ENCODE measurements around the gene PLEKHA6. TPM values are rescaled to one million over a fixed set of nuclear protein-coding genes. Genes with fewer than 3 reads are reported as not detected.

PLEKHA6 gene
- total RNA-seq, 1 donor from 2014 or later: 18.9 TPM

DNA sequence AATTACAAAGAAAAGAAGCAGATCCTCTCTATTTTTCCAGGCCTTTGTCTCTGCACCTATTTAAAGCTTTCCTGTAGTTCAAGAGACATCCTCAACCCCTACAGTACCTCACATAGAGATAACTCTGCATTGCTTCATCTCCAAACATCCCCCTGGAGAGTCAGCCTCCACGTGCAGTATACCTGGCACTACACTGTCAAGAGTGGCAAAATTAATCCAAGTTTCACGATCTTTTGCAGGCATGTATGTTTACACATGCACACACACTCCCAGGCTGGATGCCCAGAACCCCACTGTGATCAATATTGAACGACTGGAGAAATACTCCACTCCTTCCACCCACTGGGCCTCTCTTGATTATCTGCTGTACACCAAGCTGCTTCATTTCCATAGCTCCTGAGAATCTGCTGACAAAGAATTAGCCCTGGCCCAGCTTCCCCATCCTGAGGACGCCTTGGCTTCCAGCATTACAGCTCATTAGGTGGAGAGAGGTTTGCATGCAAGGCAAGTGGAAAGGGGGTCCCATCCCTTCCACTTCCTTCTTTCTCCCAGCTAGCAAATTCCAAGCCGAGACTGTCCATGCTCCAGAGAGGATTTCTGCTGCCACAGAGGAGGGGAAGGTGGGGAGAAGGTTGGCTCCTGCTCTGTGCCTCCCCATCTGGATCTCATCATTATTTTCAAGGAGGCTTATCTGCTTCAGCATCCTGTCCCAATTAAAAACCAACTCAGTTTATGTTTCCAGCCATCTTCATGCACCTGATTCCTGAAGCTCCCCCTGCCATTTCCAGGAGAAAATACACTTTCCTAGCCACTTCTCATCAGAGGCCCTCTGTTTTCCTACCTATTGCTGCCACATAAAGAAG, 79.4 kb downstream of the PLEKHA6 start:
- DNase-seq (ENCODE audit: low spot score) (no peak), ATAC-seq (no peak)
- intact Hi-C loops (cut with DNase I): no loop called here

DNA sequence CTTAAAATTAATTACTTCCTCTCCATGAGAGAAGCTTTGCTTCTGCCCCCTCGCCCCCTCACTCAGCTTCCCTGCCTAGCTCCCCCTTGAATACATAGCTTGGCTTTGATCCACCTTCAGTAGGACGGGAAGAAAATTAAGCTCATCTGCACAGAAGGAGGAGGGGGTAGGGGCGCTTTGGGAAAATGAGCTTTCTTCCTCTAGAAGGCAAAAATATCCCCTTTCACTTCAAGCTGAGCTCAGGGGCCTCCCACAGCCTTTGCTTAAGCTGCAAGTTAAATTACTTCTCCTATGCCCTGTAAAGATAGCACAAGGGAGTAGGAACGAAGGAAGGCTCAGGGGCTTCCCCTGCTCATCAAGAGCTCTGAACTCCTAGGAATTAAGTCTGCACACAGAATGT, 80.8 kb downstream of the PLEKHA6 start:
- intact Hi-C loops (cut with DNase I): no loop called here
- ATAC-seq: no peak
- DNase-seq (ENCODE audit: low spot score): no peak

DNA sequence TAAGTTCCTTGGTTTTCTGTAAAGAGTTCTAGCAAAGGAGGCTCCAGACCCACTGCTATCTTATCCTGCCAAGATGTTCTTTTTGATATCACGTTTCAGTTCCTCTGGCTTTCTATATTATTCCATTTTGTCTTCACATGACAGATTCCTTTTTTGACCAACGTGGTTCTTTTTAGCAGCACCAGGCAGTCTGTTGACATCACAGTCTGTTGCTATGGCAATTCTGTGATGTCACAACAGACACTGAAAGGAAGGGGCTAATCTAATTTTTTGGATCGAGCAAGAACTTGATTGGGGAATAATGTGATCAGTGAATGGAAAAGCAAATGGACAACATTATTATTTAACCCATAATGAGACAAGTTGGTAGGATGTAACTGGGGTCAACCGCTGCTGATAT, 81.5 kb downstream of the PLEKHA6 start:
- intact Hi-C loops (cut with DNase I): no loop called here
- no peak for ATAC-seq
- no peak for DNase-seq (ENCODE audit: low spot score)

DNA sequence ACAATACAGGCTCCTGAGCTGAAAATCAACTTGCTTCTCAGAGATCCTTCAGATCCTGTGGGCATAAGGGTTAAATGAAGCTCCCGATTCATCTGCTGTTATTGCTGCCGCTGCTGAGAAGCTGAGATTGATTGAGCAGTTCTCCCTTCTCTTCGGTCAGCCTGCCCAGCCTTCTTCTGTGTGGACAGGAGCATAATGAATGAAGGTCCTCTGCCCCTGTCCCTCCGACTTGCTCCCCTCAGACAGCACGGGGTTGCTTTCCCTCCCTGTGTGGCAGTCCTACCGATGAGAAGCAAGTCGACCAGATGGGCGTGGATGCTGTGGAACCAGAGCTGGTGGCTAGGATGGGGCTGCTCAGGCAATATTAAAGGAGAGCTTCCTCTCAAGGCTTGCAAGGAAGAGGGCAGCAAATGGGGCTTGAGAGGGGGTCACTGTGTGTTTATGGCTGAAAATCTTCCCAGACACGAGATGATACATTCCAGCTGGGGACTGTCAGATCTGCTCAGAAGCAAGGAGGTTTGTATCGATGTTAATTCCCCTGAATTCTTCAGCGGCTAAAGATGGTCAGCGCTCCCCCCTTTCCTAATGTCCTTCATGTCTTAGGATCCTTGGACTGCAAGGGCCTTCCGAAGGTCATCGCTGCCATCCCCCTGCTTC, 82.0 kb downstream of the PLEKHA6 start:
- DNase-seq (ENCODE audit: low spot score): no peak
- intact Hi-C loops (cut with DNase I): no loop called here

DNA sequence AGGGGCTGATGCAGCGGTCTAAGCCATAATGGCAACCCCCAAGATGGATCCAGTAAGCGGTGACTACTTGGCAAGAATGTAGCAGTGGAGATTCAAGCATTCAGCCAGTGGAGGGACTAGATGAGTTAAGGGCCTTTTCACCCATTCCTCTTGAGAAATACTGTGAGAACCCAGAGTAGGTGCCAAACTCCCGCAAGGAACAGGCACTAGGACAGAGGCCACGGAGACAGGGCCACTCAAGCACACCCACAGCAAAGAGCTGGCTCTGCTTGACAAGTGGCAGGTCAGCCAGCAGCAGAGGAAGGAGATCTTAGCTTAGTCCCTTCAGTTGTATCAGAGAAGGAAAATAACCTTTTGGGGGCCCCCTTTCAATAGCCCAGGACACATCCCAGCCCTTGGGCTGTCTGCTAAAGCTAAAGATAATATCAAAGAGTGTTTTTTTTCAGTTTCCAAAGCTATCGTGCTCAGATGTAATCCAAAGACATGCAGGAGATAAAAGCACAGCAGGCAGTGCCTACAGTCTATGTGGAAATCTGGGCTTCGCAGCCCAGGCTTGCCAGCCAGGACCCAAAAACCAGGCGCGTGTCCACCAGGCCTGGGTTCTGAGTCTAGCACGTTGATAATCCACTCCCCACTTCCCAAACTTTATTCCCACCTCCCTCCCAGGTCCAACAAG, 83.9 kb downstream of the PLEKHA6 start:
- ATAC-seq (peak; percentile 49), DNase-seq (ENCODE audit: low spot score) (no peak)
- intact Hi-C loops (cut with DNase I): no loop called here

More for the DNA sequence above, 82.0 kb downstream of the PLEKHA6 start:
- no peak for ATAC-seq

GRCh38 chr1:204274446-204274845, 85.3 kb downstream of the PLEKHA6 start:
- no peak for ATAC-seq
- intact Hi-C loops (cut with DNase I): no loop called here
- DNase-seq (ENCODE audit: low spot score): no peak

DNA sequence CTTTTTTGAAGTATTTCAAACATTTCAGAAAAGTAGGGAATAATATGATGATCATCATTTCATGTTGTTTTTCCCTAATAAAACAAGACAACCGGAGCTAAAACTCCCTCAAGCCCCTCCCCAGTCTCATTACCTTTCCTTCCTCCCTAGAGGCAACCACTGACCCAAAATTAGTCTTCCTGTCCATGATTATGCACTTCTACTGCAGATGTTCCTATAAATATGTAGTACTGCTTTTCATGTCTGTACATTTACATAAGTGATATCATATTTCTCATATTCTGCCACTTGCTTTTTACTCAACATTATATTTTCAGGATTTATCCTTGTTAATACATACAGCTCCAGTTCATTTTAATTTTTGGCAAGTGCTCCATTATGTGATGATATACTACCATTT, 87.2 kb downstream of the PLEKHA6 start:
- no peak for ATAC-seq
- DNase-seq (ENCODE audit: low spot score): no peak
- intact Hi-C loops (cut with DNase I): no loop called here

- DNase-seq (ENCODE audit: low spot score) (no peak), ATAC-seq (no peak)
- intact Hi-C loops (cut with DNase I): no loop called here
Observed at GRCh38 chr1:204271970-204272369, 87.8 kb downstream of the PLEKHA6 start.

DNA sequence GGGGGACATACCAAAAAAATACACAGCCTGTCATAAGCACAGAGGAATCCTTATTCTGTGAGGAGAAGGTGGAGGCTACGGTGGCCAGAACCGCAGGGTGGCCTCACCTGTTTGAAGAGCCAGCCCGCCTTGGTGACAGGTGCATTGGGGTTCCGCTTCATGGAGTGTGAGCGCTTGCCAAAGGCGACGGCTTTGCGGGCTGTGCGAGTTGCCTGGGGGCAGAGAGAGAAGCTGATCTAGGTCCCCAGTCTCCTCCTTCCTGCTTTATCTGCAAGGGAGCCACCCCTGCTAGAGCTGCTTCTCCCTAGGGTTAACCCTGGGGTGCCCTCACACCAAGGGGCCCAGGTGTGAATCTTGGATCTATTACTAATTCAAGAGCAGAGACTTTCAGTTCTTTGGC, 91.6 kb downstream of the PLEKHA6 start:
- ATAC-seq (no peak), DNase-seq (ENCODE audit: low spot score) (no peak)
- intact Hi-C loops (cut with DNase I): no loop called here

DNA sequence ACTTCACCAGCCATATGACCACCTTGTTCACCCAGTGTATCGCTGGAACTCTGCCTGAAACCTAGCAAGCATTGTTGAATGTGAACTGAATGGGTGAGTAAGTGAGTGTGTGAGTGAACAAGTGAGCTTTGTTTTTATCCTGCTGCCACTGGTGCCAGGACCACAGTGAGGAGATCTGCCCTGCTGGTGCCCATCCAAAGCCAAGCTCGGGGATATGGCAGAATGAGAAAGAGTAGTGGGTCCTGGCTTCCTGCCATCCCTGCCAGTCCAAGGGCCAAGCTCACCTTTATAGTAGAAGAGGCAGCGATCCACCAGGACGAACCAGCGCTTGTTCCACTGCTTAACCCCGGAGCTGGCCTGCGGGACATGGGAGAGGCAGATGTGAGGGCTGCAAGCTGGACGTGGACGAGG, 92.5 kb downstream of the PLEKHA6 start:
- intact Hi-C loops (cut with DNase I): no loop called here
- no peak for ATAC-seq
- no peak for DNase-seq (ENCODE audit: low spot score)

- DNase-seq (ENCODE audit: low spot score) (no peak), ATAC-seq (no peak)
- intact Hi-C loops (cut with DNase I): no loop called here
Observed at GRCh38 chr1:204266504-204267034, 93.2 kb downstream of the PLEKHA6 start.

DNA sequence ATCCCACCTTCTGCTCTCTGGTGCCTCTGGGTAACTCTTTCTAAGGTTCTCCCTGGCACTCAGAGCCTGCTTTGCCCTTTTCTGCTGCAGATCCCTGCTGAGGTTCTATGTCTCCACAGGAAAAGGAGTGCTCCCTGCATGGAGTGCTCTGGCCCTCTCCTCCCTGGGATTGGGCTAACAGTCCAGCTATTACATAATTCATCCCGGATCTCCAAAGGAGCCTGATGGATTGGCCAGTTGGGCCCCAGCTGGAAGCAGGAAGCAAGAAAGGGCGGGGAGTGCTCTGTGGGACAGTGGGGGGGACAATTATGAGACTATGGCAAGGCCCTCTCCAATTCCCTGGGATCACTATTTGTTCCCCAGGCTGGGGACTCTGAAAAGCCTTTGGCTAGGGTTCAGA, 94.1 kb downstream of the PLEKHA6 start:
- intact Hi-C loops (cut with DNase I): no loop called here
- DNase-seq (ENCODE audit: low spot score) (no peak), ATAC-seq (peak; percentile 55)

DNA sequence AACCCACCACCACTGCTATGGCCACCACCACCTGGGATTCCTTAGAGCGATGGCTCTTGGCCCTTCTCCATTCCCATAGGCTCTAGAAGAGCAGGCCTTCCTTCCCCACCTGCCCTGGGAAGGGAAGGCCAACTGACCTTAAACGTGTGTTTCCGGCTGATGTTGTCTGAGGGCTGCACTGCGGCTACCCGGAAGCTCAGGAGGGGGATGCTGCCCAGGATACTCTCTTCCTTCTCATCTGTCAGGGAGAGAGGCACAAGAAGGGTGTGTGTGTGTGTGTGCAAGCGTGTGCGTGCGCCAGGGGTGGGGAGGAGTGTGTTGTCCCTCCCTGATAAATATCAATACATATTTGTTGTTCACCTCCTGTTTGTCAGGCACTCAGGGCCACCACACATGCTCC, 94.9 kb downstream of the PLEKHA6 start:
- DNase-seq (ENCODE audit: low spot score): no peak
- intact Hi-C loops (cut with DNase I): no loop called here
- ATAC-seq: no peak

- intact Hi-C loops (cut with DNase I): no loop called here
- ATAC-seq: peak; percentile 38
- DNase-seq (ENCODE audit: low spot score): no peak
Observed at GRCh38 chr1:204263254-204263910, 96.3 kb downstream of the PLEKHA6 start.

GRCh38 chr1:204262506-204263253, 97.0 kb downstream of the PLEKHA6 start:
- ATAC-seq (peak; percentile 14), DNase-seq (ENCODE audit: low spot score) (no peak)
- intact Hi-C loops (cut with DNase I): no loop called here

- intact Hi-C loops (cut with DNase I): no loop called here
- ATAC-seq (no peak), DNase-seq (ENCODE audit: low spot score) (no peak)
Observed at GRCh38 chr1:204261746-204262505, 97.8 kb downstream of the PLEKHA6 start.

DNA sequence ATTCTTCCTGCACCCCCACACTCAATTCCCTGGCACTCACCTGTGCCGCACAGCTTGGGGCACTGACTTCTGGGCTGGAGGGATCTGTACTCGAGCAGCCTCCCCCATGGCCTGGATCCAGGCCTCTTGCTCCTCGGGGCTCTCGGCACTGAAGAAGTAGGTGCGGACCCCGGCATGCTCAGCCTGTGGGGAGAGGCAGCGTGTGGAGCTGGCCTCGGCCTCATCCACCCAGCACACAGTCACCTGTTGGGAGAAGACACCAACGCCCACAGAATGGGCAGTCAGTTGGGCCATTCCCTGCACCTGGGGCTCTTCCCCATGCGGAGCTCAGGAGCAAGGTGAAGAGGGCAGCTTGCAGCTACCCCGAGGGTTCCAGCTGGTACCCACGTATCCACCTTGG, 98.5 kb downstream of the PLEKHA6 start:
- ATAC-seq (no peak), DNase-seq (ENCODE audit: low spot score) (no peak)
- intact Hi-C loops (cut with DNase I): no loop called here

DNA sequence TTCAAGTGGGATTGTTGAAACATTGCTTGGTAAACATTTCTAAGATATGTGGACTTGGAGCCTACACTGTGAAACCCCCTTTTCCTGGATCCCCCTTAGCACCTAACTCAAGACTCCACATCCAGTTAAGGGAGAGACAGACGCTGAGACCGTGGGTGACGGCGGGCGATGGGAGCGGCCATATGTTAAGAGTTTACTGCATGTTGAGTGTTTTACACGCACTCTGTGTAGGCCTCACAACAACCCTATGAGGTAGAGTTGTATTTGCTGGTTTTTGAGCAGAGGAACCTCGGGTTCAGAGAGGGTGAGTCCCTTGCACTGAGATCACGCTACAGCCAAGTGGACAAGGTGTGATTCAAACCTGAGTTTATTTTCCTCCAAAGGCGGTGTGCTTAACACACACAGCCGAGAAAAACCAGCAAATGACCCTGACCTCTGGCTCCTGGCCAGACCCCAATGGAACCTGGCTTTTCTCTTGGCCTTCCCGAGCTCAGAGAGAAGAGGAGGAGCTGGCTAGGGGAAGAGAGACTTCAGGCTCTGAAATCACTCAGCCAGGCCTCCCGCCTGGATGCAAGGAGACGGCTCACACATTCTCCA, 99.0 kb downstream of the PLEKHA6 start:
- ATAC-seq: no peak
- intact Hi-C loops (cut with DNase I): no loop called here
- no peak for DNase-seq (ENCODE audit: low spot score)
